ENCODE results near the gene DAP3.

DAP3 gene

GRCh38 chr1:155671750-155672149 lies 17.1 kb upstream of the DAP3 start:
- no peak for TF ChIP-seq GATA3 (IDR thresholded peaks at IDR 0.05; ENCODE audit: low read depth, low read length)
- no peak for TF ChIP-seq GATA2 (IDR thresholded peaks at IDR 0.05; ENCODE audit: low read depth, low read length)

DNA sequence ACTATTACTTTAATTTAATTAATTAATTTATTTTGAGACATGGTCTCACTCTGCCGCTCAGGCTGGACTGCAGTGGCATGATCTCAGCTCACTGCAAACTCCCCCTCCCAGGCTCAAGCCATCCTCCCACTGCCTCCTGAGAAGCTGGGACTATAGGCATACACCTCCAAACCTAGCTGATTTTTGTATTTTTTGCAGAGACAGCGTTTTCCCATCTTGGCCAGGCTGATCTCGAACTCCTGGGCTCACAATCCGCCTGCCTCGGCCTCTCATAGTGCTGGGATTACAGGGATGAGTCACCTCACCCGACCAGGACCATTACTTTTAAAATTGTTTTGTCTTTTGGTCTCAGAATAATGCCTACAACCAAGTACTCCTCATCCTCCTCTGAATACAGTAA lies 15.9 kb upstream of the DAP3 start:
- no peak for TF ChIP-seq GATA3 (IDR thresholded peaks at IDR 0.05; ENCODE audit: low read depth, low read length)
- TF ChIP-seq GATA2 (IDR thresholded peaks at IDR 0.05; ENCODE audit: low read depth, low read length) = no peak

GRCh38 chr1:155678027-155678426 lies 10.9 kb upstream of the DAP3 start:
- TF ChIP-seq GATA2 (IDR thresholded peaks at IDR 0.05; ENCODE audit: low read depth, low read length) = no peak
- TF ChIP-seq GATA3 (IDR thresholded peaks at IDR 0.05; ENCODE audit: low read depth, low read length) = no peak

GRCh38 chr1:155680531-155680930 lies 8.4 kb upstream of the DAP3 start:
- no peak for TF ChIP-seq GATA3 (IDR thresholded peaks at IDR 0.05; ENCODE audit: low read depth, low read length)
- TF ChIP-seq GATA2 (IDR thresholded peaks at IDR 0.05; ENCODE audit: low read depth, low read length) = no peak

- TF ChIP-seq GATA3 (IDR thresholded peaks at IDR 0.05; ENCODE audit: low read depth, low read length) = no peak
- TF ChIP-seq GATA2 (IDR thresholded peaks at IDR 0.05; ENCODE audit: low read depth, low read length) = no peak
These were observed 7.1 kb upstream of the DAP3 start for GRCh38 chr1:155681776-155682175.

DNA sequence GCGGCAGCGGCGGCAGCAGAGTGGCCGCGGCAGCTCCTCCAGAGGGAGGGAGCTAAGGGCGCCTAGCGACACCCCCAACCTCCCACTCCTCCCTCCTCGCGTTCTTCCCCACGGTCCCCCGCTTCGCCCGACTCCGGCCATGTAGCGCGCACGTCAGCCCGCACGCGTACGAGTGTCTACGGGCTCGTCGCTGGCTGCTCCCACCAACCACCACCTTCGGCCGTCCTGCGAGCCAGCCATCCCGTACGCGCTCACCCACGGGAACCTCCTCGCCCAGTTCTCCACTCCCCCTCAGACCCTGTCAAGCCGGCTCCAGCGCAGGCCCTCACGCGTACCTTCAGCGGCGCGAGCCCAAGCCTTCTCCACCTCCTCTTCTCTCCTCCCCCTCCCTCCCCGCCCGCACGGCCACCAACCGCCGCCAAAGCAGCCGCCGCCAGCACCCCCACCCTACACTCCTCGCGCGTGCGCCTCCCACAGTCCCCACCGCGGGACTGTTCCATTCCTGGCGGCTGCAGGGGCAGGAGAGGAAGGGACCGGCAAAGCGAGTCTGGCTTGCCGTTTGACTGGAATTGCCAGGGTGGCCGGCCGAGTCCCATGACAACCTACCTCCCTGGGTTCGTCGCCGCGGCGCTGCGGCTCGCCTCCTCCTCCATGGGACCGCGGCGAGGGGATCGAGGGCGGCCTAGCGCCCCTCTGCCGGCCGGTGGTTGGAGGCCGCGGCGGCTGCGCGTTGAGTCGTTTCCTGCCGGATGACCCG lies 389 bp upstream of the DAP3 start, which contains the start of gene YY1AP1:
TSS of gene YY1AP1 (minus strand) at position 451 of the 757 bp plus-strand sequence. CDS start 8,338 bp downstream, outside the sequence.
- TF ChIP-seq GATA3 (IDR thresholded peaks at IDR 0.05; ENCODE audit: low read depth, low read length) = no peak
- TF ChIP-seq GATA2 (IDR thresholded peaks at IDR 0.05; ENCODE audit: low read depth, low read length) = no peak

- no peak for TF ChIP-seq GATA3 (IDR thresholded peaks at IDR 0.05; ENCODE audit: low read depth, low read length)
- no peak for TF ChIP-seq GATA2 (IDR thresholded peaks at IDR 0.05; ENCODE audit: low read depth, low read length)
These were observed 3.2 kb downstream of the DAP3 start for GRCh38 chr1:155691992-155692528.

DNA sequence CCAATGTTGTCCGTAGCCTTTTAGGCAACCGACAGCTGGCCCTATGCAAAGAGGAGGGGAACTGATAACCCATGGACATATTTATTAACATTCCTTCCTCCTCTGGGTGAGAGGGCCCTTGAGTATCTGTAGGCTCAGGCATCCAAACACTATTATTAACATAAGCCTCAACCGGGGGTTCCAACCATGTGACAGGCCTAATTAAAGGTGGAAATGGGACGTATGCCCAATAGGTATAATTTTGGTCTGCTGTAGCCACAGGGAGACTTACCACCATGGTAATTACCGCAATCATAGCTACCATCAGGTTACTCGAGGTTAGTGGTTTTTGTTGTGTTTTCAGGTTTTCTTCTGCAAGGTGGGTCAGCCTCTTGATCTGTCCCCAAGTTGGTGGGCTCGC lies 5.3 kb downstream of the DAP3 start:
- TF ChIP-seq GATA3 (IDR thresholded peaks at IDR 0.05; ENCODE audit: low read depth, low read length) = no peak
- no peak for TF ChIP-seq GATA2 (IDR thresholded peaks at IDR 0.05; ENCODE audit: low read depth, low read length)

GRCh38 chr1:155695072-155695471 lies 6.2 kb downstream of the DAP3 start:
- no peak for TF ChIP-seq GATA2 (IDR thresholded peaks at IDR 0.05; ENCODE audit: low read depth, low read length)
- no peak for TF ChIP-seq GATA3 (IDR thresholded peaks at IDR 0.05; ENCODE audit: low read depth, low read length)

DNA sequence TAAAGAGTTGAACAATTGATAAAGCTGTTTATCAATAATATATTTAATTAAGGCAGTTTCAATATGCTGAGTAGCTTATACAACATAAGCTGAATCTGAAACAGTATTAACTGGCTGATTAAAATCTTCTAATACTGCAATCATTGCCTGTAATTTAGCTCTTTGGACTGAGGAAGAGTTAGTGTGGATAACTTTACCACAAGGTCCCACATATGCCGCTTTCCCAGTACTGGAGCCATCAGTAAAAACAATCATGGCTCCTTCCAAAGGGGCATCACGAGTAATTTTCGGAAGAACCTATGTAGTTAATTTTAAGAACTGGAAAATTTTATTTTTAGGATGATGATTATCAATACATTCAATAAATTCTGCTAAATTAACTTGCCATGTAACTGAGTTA lies 6.7 kb downstream of the DAP3 start:
- no peak for TF ChIP-seq GATA2 (IDR thresholded peaks at IDR 0.05; ENCODE audit: low read depth, low read length)
- no peak for TF ChIP-seq GATA3 (IDR thresholded peaks at IDR 0.05; ENCODE audit: low read depth, low read length)

DNA sequence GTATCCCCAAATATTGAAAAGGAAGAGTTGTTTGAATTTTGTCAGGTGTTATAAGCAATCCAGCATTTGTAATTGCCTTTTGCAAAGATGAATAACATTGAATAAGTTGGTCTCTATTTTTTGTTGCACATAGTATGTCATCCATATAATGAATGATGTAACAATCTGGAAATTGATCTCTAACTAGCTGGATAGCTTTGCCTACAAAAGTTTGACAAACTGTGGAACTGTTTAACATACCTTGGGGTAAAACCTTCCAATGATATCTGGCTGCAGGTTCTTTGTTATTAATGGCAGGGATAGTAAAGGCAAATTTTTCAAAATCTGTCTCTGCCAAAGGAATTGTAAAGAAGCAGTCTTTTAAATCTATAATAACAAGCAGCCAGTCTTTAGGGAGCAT lies 7.6 kb downstream of the DAP3 start:
- TF ChIP-seq GATA2 (IDR thresholded peaks at IDR 0.05; ENCODE audit: low read depth, low read length) (no peak), GATA3 (IDR thresholded peaks at IDR 0.05; ENCODE audit: low read depth, low read length) (no peak)

- TF ChIP-seq GATA3 (IDR thresholded peaks at IDR 0.05; ENCODE audit: low read depth, low read length) (no peak), GATA2 (IDR thresholded peaks at IDR 0.05; ENCODE audit: low read depth, low read length) (no peak)
These were observed 8.2 kb downstream of the DAP3 start for GRCh38 chr1:155697046-155697445.

GRCh38 chr1:155697616-155698015 lies 8.7 kb downstream of the DAP3 start:
- peak; percentile 81 for TF ChIP-seq GATA2 (IDR thresholded peaks at IDR 0.05; ENCODE audit: low read depth, low read length)

DNA sequence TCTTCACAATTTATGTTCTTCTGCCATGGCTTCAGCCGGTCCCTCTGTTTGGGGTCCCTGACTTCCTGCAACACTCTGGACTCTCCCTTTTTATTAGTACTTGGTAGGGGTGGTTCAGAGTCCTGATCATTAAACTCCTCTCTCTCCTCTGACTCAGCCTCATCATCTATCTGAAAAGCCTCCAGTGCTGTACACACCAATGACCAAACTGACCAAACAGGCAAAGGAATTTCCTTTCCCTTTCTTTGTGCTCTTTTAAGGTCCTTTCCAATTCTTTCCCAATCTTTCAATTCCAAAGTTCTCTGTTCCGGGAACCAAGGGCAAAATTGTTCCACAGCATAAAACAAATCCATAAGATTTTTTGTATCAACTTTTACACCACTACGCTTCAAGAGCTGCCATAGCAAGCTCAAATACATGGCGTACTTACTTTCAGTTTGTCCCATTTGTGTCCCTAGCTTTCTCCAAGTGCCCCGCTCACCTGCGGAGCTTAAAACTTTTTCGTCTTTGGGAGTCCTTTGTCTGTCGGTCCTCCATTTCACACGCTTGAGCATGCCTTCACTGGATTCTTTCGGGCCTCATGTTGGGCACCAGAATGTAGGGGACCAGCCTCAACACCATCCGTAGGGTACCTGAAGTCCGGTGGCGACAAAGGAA lies 9.6 kb downstream of the DAP3 start:
- no peak for TF ChIP-seq GATA3 (IDR thresholded peaks at IDR 0.05; ENCODE audit: low read depth, low read length)

DNA sequence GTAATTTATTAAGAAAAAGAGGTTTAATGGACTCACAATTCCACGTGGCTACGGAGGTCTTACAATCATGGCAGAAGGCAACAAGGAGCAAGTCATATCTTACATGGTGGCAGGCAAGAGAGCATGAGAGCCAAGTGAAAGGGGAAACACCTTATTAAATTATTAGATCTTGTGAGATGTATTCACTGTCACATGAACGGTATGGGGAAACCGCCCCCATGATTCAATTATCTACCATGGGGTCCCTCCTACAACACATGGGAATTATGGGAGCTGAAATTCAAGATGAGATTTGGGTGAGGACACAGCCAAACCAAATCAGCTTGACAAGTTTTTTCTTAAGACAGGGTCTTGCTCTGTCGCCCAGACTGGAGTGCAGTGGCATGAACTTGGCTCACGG lies 14.3 kb downstream of the DAP3 start:
- TF ChIP-seq GATA2 (IDR thresholded peaks at IDR 0.05; ENCODE audit: low read depth, low read length) = no peak
- TF ChIP-seq GATA3 (IDR thresholded peaks at IDR 0.05; ENCODE audit: low read depth, low read length) = no peak
